ENCODE measurements around the gene BEAN1.

The BEAN1 gene

GRCh38 chr16:66388350-66389139 is 38.5 kb upstream of the BEAN1 start:
- H2BK12ac ChIP-seq (ENCODE audit: low read length) = no peak overlapping the region
- H3K79me2 ChIP-seq (ENCODE audit: control insufficient read depth, insufficient read depth, low read length, poor library complexity) = no peaks in the 10 kb centered on the region
- H3K27me3 ChIP-seq (ENCODE audit: insufficient read depth, low read length) = no peaks in the 10 kb centered on the region
- H2AK5ac ChIP-seq (ENCODE audit: low read length) = no peak overlapping the region
- no peak overlapping the region for H3K18ac ChIP-seq (ENCODE audit: low read length)
- no peak overlapping the region for H3K23ac ChIP-seq (ENCODE audit: low read length)
- H3K27ac ChIP-seq (ENCODE audit: low read depth, low read length) = no peak overlapping the region
- peaks cover 3% of the 10 kb centered on the region for H3K79me1 ChIP-seq (ENCODE audit: low read length)
- H4K8ac ChIP-seq (ENCODE audit: low read depth, low read length) = no peak overlapping the region
- DNase-seq = no peak
- H2AFZ ChIP-seq (ENCODE audit: insufficient read depth, low read length, poor library complexity) = no peak overlapping the region
- WGBS (ENCODE audit: extremely low coverage, insufficient coverage, insufficient read length) = no CpG with 5 or more reads among the region's 6 CpGs
- no peak overlapping the region for H3K9ac ChIP-seq (ENCODE audit: low read length)
- peaks cover 3 to 8% of the 10 kb centered on the region in 2 experiments for H3K36me3 ChIP-seq (ENCODE audit: control insufficient read depth in 1 of 2, insufficient read depth in 2 of 2, low read length in 2 of 2)
- H4K12ac ChIP-seq (ENCODE audit: low read depth, low read length) = no peak overlapping the region
- H3K4ac ChIP-seq (ENCODE audit: low read depth, low read length) = no peak overlapping the region
- H4K91ac ChIP-seq (ENCODE audit: low read depth, low read length) = no peak overlapping the region
- H3K4me2 ChIP-seq (ENCODE audit: low read length) = no peak overlapping the region
- no peak overlapping the region for H2BK5ac ChIP-seq (ENCODE audit: low read depth, low read length, poor library complexity)
- H3K9me3 ChIP-seq (ENCODE audit: insufficient read depth, low read depth, low read length) = no peaks in the 10 kb centered on the region
- no peak overlapping the region for H3K4me3 ChIP-seq (ENCODE audit: low read depth, low read length)
- H3K14ac ChIP-seq (ENCODE audit: low read length) = no peak overlapping the region
- H2BK120ac ChIP-seq (ENCODE audit: insufficient read depth, low read length, poor library complexity) = no peak overlapping the region
- H3K4me1 ChIP-seq (ENCODE audit: control insufficient read depth in 1 of 2, insufficient read depth in 2 of 2, low read length in 2 of 2) = peaks cover 3% of the 10 kb centered on the region in 2 experiments

GRCh38 chr16:66389256-66390176 is 37.6 kb upstream of the BEAN1 start:
- Histone ChIP-seq H3K14ac (ENCODE audit: low read length) (no peak overlapping the region), H4K8ac (ENCODE audit: low read depth, low read length) (no peak overlapping the region), H3K79me1 (ENCODE audit: low read length) (no peaks in the 10 kb centered on the region), H3K9ac (ENCODE audit: low read length) (no peak overlapping the region), H3K4ac (ENCODE audit: low read depth, low read length) (no peak overlapping the region), H3K27ac (ENCODE audit: low read depth, low read length) (no peak overlapping the region), H4K91ac (ENCODE audit: low read depth, low read length) (no peak overlapping the region), H2BK5ac (ENCODE audit: low read depth, low read length, poor library complexity) (no peak overlapping the region), H4K12ac (ENCODE audit: low read depth, low read length) (no peak overlapping the region), H3K27me3 (ENCODE audit: insufficient read depth, low read length) (no peaks in the 10 kb centered on the region), H3K4me2 (ENCODE audit: low read length) (no peak overlapping the region), H2BK120ac (ENCODE audit: insufficient read depth, low read length, poor library complexity) (no peak overlapping the region), H2BK12ac (ENCODE audit: low read length) (no peak overlapping the region), H3K9me3 (ENCODE audit: insufficient read depth, low read depth, low read length) (no peaks in the 10 kb centered on the region), H3K4me1 (ENCODE audit: control insufficient read depth in 1 of 2, insufficient read depth in 2 of 2, low read length in 2 of 2) (no peaks in the 10 kb centered on the region), H3K18ac (ENCODE audit: low read length) (no peak overlapping the region), H3K23ac (ENCODE audit: low read length) (no peak overlapping the region), H3K79me2 (ENCODE audit: control insufficient read depth, insufficient read depth, low read length, poor library complexity) (no peaks in the 10 kb centered on the region), H2AK5ac (ENCODE audit: low read length) (no peak overlapping the region), H3K4me3 (ENCODE audit: low read depth, low read length) (no peak overlapping the region), H2AFZ (ENCODE audit: insufficient read depth, low read length, poor library complexity) (no peak overlapping the region), H3K36me3 (ENCODE audit: control insufficient read depth in 1 of 2, insufficient read depth in 2 of 2, low read length in 2 of 2) (peaks cover 3 to 8% of the 10 kb centered on the region in 2 experiments)
- WGBS (ENCODE audit: extremely low coverage, insufficient coverage, insufficient read length) = no CpG with 5 or more reads among the region's 13 CpGs
- DNase-seq = no peak

GRCh38 chr16:66390346-66391108 is 36.6 kb upstream of the BEAN1 start:
- Histone ChIP-seq H3K4me3 (ENCODE audit: low read depth, low read length) (no peak overlapping the region), H3K36me3 (ENCODE audit: control insufficient read depth in 1 of 2, insufficient read depth in 2 of 2, low read length in 2 of 2) (peaks cover 3 to 8% of the 10 kb centered on the region in 2 experiments), H3K4me1 (ENCODE audit: control insufficient read depth in 1 of 2, insufficient read depth in 2 of 2, low read length in 2 of 2) (no peaks in the 10 kb centered on the region), H4K8ac (ENCODE audit: low read depth, low read length) (no peak overlapping the region), H3K23ac (ENCODE audit: low read length) (no peak overlapping the region), H2BK5ac (ENCODE audit: low read depth, low read length, poor library complexity) (no peak overlapping the region), H2BK12ac (ENCODE audit: low read length) (no peak overlapping the region), H3K79me2 (ENCODE audit: control insufficient read depth, insufficient read depth, low read length, poor library complexity) (no peaks in the 10 kb centered on the region), H2BK120ac (ENCODE audit: insufficient read depth, low read length, poor library complexity) (no peak overlapping the region), H3K4me2 (ENCODE audit: low read length) (no peak overlapping the region), H2AFZ (ENCODE audit: insufficient read depth, low read length, poor library complexity) (no peak overlapping the region), H3K27ac (ENCODE audit: low read depth, low read length) (no peak overlapping the region), H3K14ac (ENCODE audit: low read length) (no peak overlapping the region), H4K12ac (ENCODE audit: low read depth, low read length) (no peak overlapping the region), H2AK5ac (ENCODE audit: low read length) (no peak overlapping the region), H3K9me3 (ENCODE audit: insufficient read depth, low read depth, low read length) (no peaks in the 10 kb centered on the region), H4K91ac (ENCODE audit: low read depth, low read length) (no peak overlapping the region), H3K79me1 (ENCODE audit: low read length) (no peaks in the 10 kb centered on the region), H3K9ac (ENCODE audit: low read length) (no peak overlapping the region), H3K4ac (ENCODE audit: low read depth, low read length) (no peak overlapping the region), H3K27me3 (ENCODE audit: insufficient read depth, low read length) (no peaks in the 10 kb centered on the region), H3K18ac (ENCODE audit: low read length) (no peak overlapping the region)
- no CpG with 5 or more reads among the region's 14 CpGs for WGBS (ENCODE audit: extremely low coverage, insufficient coverage, insufficient read length)
- no peak for DNase-seq
